HCT116 (cell line): ENCODE data around the gene CDR2L. TPM values are rescaled to one million over a fixed set of nuclear protein-coding genes. Genes with fewer than 3 reads are reported as not detected.

Experiments used
- ATAC-seq: fragments of 200-7000 bp; cut with Tn5 transposase; 2 replicates; pipeline ENCODE4 v1.9.1; 2020; ENCODE audit warnings: mild to moderate bottlenecking, moderate library complexity
- BruUV-seq: library from RNA; stranded (reverse); fragments of 400-500 nt; replicated peaks from 2 replicates; lab custom pipeline; 2021; lab: Mats Ljungman, UMichigan
- CTCF ChIA-PET: fragments of 300-600 bp; sonication (Branson Sonifier 250); formaldehyde crosslinking; loops from one replicate; lab custom pipeline; 2021; ENCODE audit warnings: antibody characterized with exemption; lab: Charles Lee
- POLR2A ChIA-PET: fragments of 300-600, 350-600 bp; sonication (Branson Sonifier 250); formaldehyde crosslinking; loops from one replicate; lab custom pipeline; 2021; ENCODE audit warnings: antibody characterized with exemption; lab: Charles Lee
- RAD21 ChIA-PET, 2 experiments: fragments of 300-600 bp; sonication (Branson Sonifier 250); formaldehyde crosslinking; loops; one replicate each; lab custom pipeline; 2023; ENCODE audit warnings: low total read pairs in 2 of 2; ENCODE audit not compliant: uncharacterized antibody in 2 of 2, unreplicated experiment in 2 of 2, low non-redundant PET in 1 of 2; lab: Charles Lee
- DNase-seq: peaks from one replicate; pipeline ENCODE4 v3.0.0-alpha.2; 2010; ENCODE audit warnings: low read depth, low spot score
- H2AFZ ChIP-seq: fragments of 200-600 bp; shearing (Covaris generic), sonication (generic); 2 replicates; pipeline ENCODE4 v1.6.1; 2017; ENCODE audit warnings: low read depth, mixed run types, mixed read lengths, antibody characterized with exemption, low read length; ENCODE audit not compliant: poor library complexity, severe bottlenecking
- H3K27ac ChIP-seq: 2 replicates; pipeline ENCODE4 v1.5.1; 2012; ENCODE audit warnings: low read depth, low read length
- H3K27me3 ChIP-seq: fragments of 200-600 bp; sonication (generic); 2 replicates; pipeline ENCODE4 v1.6.1; 2016; ENCODE audit warnings: mixed run types, low read length, mixed read lengths; ENCODE audit not compliant: insufficient read depth
- H3K36me3 ChIP-seq, 2 experiments: fragments of 200-500 bp in 1 of 2; fragments of 200-600 bp in 1 of 2; sonication (Bioruptor generic) in 1 of 2; sonication (generic) in 1 of 2; 2 replicates each; pipeline versions ENCODE4 v1.5.1 to v1.6.1; 2014 to 2016; ENCODE audit warnings: low read length in 2 of 2, inconsistent platforms in 1 of 2, mixed read lengths in 1 of 2, mixed run types in 1 of 2; ENCODE audit not compliant: insufficient read depth in 2 of 2, control insufficient read depth in 1 of 2
- H3K4me1 ChIP-seq, 2 experiments: fragments of 200-600 bp in 1 of 2; sonication (generic) in 1 of 2; 2 replicates each; pipeline versions ENCODE4 v1.5.1 to v1.6.1; 2012 to 2017; ENCODE audit warnings: low read length in 2 of 2, inconsistent platforms in 1 of 2, mild to moderate bottlenecking in 1 of 2, mixed read lengths in 1 of 2, mixed run types in 1 of 2, moderate library complexity in 1 of 2; ENCODE audit not compliant: insufficient read depth in 2 of 2, control insufficient read depth in 1 of 2
- H3K4me2 ChIP-seq: fragments of 200-600 bp; sonication (generic); 2 replicates; pipeline ENCODE4 v1.6.1; 2017; ENCODE audit warnings: mixed run types, low read length, mixed read lengths
- H3K4me3 ChIP-seq, 2 experiments: fragments of 200-600 bp in 1 of 2; sonication (generic) in 1 of 2; replicated peaks in 1 of 2; 2 replicates each; pipeline ENCODE4 v1.5.1; 2011 to 2016; ENCODE audit warnings: low read length in 2 of 2, control low read depth in 1 of 2, low read depth in 1 of 2, mild to moderate bottlenecking in 1 of 2, mixed read lengths in 1 of 2, mixed run types in 1 of 2
- H3K79me2 ChIP-seq: fragments of 200-600 bp; sonication (generic); 2 replicates; pipeline ENCODE4 v1.6.1; 2017; ENCODE audit warnings: mild to moderate bottlenecking, mixed run types, low read length, moderate library complexity, mixed read lengths; ENCODE audit not compliant: insufficient read depth
- H3K9ac ChIP-seq: fragments of 200-600 bp; sonication (generic); 2 replicates; pipeline ENCODE4 v1.6.1; 2016; ENCODE audit warnings: low read length, mixed read lengths
- H3K9me2 ChIP-seq: fragments of 200-600 bp; sonication (generic), shearing (Covaris generic); 2 replicates; pipeline ENCODE4 v1.6.1; 2017; ENCODE audit warnings: mixed run types, mild to moderate bottlenecking, moderate library complexity; ENCODE audit not compliant: insufficient read depth
- H3K9me3 ChIP-seq, 2 experiments: fragments of 200-500 bp in 1 of 2; fragments of 200-600 bp in 1 of 2; sonication (Bioruptor generic) in 1 of 2; sonication (generic) in 1 of 2; 2 replicates each; pipeline ENCODE4 v1.6.1; 2014 to 2017; ENCODE audit warnings: low read length in 2 of 2, mixed read lengths in 2 of 2, inconsistent platforms in 1 of 2, low read depth in 1 of 2, mild to moderate bottlenecking in 1 of 2, mixed run types in 1 of 2, moderate library complexity in 1 of 2; ENCODE audit not compliant: control insufficient read depth in 1 of 2, insufficient read depth in 1 of 2
- H4K20me1 ChIP-seq: fragments of 200-600 bp; sonication (generic), shearing (Covaris generic); 2 replicates; pipeline ENCODE4 v1.6.1; 2017; ENCODE audit warnings: mixed run types, mild to moderate bottlenecking, moderate library complexity; ENCODE audit not compliant: insufficient read depth
- EZH2 ChIP-seq: fragments of 200-600 bp; sonication (generic); IDR thresholded peaks from 2 replicates; pipeline ENCODE4 v1.6.1; 2017; ENCODE audit warnings: antibody characterized with exemption, mixed run types
- RAD21 ChIP-seq: IDR thresholded peaks from 2 replicates; pipeline ENCODE4 v1.6.1; 2012; ENCODE audit warnings: low read depth, mild to moderate bottlenecking
- SP1 ChIP-seq: IDR thresholded peaks from 2 replicates; pipeline ENCODE4 v1.6.1; 2012; ENCODE audit warnings: low read depth
- SRF ChIP-seq: IDR thresholded peaks from 2 replicates; pipeline ENCODE4 v1.6.1; 2012; ENCODE audit warnings: low read depth
- YY1 ChIP-seq: IDR thresholded peaks from 2 replicates; pipeline ENCODE4 v1.6.1; 2011; ENCODE audit warnings: low read length, low read depth, moderate library complexity, mild to moderate bottlenecking; ENCODE audit not compliant: insufficient replicate concordance; ENCODE audit errors: extremely low read depth
- intact Hi-C: fragments of 100-400 bp; cut with micrococcal nuclease; formaldehyde crosslinking; loops from 2 replicates; pipeline ENCODE4 v1.10.0; 2022
- total RNA-seq: library from RNA; stranded (reverse); gene quantifications from one replicate; pipeline ENCODE4 v1.2.1, GENCODE V29; 2021; ENCODE audit not compliant: unreplicated experiment
- TF ChIP-seq, protein P1 (sequence below), 3 experiments: fragments of 200-600 bp in 1 of 3; sonication (generic) in 1 of 3; IDR thresholded peaks in 2 of 3; conservative IDR thresholded peaks in 1 of 3; 2 replicates each; pipeline ENCODE4 v1.5.1; 2012 to 2017; ENCODE audit warnings: low read depth in 2 of 3, low read length in 2 of 3, antibody characterized with exemption in 1 of 3, borderline replicate concordance in 1 of 3, control low read depth in 1 of 3, mild to moderate bottlenecking in 1 of 3, mixed read lengths in 1 of 3, mixed run types in 1 of 3, moderate library complexity in 1 of 3; ENCODE audit not compliant: insufficient read depth in 1 of 3

Gene CDR2L
- total RNA-seq, 1 experiment from 2014 or later = 26.5 TPM

DNA sequence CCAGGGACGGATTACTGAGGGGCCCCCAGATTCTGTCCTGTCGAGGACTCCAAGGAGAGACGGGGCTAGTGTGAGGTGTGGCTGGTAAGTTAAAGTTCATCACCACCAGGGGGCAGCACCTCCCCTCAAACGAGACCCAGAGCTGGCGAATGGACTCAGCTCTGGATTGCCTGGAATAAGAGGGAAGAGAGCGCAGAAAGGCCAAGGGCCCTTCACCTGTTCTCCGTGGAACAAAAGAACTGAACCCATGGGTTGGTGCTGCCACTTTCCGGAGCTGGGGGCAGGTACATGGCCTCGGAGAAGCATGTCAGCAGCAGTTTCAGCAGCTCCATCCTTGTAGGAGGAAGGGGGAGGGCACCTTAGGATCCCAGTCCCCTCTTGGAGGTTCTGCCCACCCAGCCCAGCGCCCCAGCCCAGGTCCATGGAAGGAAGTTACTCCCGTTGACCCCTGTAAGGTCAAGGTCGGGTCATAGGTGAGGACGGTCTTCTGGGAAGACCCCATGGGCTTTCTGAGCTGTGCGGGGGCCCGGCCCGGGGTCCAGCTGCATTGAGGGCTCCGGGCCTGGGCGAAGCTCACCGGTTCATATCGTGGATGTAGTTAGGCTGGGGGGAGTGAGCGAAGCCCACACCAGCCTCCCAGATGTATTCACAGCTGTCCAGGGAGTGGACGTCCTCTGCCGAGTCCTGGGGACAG lies 25.6 kb upstream of the CDR2L start:
- RAD21 ChIA-PET = interaction anchor here (0.5 to 1.9 kb wide), 15 partner anchors 11 to 240 kb away, joined by 3 to 11 read pairs (median 4); partner anchors contain the start of genes CDR2L (in 1 of the 2), FDXR (in 1 of the 2), HID1 (in 1 of the 2) and MRPL58 (in 1 of the 2)
- DNase-seq = peak; percentile 80
- POLR2A ChIA-PET = interaction anchor here (0.6 to 2.3 kb wide), 11 partner anchors 8 to 240 kb away, joined by 3 to 10 read pairs (median 4); partner anchors contain the start of genes ARMC7, CDR2L, FDXR and HID1
- no peaks in the 10 kb centered on the region for H3K36me3 ChIP-seq
- intact Hi-C loops = loop anchor here (1.0 to 5.0 kb wide), 7 partner anchors 44 to 450 kb away; partner anchors contain the start of gene MRPL58
- no peaks in the 10 kb centered on the region for H4K20me1 ChIP-seq
- no peak overlapping the region for H3K4me3 ChIP-seq
- H3K4me2 ChIP-seq = no peak overlapping the region
- no TSS peak for BruUV-seq
- no peaks in the 10 kb centered on the region for H3K27me3 ChIP-seq
- no peak overlapping the region for H3K27ac ChIP-seq
- H2AFZ ChIP-seq = no peak overlapping the region
- peak; percentile 80 for ATAC-seq
- no peaks in the 10 kb centered on the region for H3K9me2 ChIP-seq
- no peaks in the 10 kb centered on the region for H3K9me3 ChIP-seq
- no peak overlapping the region for H3K9ac ChIP-seq
- H3K79me2 ChIP-seq = no peaks in the 10 kb centered on the region
- CTCF ChIA-PET = interaction anchor here (0.6 to 3.9 kb wide), 55 partner anchors 9 to 451 kb away, joined by 3 to 36 read pairs (median 7); partner anchors contain the start of genes ARMC7, ATP5PD, CDR2L and FDXR
- TF ChIP-seq, protein P1, sequence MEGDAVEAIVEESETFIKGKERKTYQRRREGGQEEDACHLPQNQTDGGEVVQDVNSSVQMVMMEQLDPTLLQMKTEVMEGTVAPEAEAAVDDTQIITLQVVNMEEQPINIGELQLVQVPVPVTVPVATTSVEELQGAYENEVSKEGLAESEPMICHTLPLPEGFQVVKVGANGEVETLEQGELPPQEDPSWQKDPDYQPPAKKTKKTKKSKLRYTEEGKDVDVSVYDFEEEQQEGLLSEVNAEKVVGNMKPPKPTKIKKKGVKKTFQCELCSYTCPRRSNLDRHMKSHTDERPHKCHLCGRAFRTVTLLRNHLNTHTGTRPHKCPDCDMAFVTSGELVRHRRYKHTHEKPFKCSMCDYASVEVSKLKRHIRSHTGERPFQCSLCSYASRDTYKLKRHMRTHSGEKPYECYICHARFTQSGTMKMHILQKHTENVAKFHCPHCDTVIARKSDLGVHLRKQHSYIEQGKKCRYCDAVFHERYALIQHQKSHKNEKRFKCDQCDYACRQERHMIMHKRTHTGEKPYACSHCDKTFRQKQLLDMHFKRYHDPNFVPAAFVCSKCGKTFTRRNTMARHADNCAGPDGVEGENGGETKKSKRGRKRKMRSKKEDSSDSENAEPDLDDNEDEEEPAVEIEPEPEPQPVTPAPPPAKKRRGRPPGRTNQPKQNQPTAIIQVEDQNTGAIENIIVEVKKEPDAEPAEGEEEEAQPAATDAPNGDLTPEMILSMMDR (IDR thresholded peaks at IDR 0.05 in 2 of 3, conservative IDR thresholded peaks at IDR 0.05 in 1 of 3; ENCODE audit: borderline replicate concordance in 1 of 3, insufficient read depth in 1 of 3, low read depth in 2 of 3, low read length in 2 of 3) = peak; percentile 75 to 95 (median 87)
- no peak for TF ChIP-seq SP1
- TF ChIP-seq RAD21 = peak; percentile 99
- TF ChIP-seq SRF = no peak
- TF ChIP-seq YY1 = peak; percentile 52
- no peak for TF ChIP-seq EZH2
- peaks cover 11 to 20% of the 10 kb centered on the region in 2 experiments; a peak in 3 of 4 replicates for H3K4me1 ChIP-seq
